CD4-positive, alpha-beta T cell treated with Interleukin-4 for 1 hour (primary cell): ENCODE results near the gene CCNG2.
A peak's percentile ranks its signal among the peaks of the same experiment; 100 is the strongest.
"Not testable (repeated sequence)": the region's sequence is repeated elsewhere in the genome, so short reads cannot be mapped to it uniquely, and the experiment has no call there.

Experiments
- DNase-seq, 2 donors: peaks; one replicate each; pipeline ENCODE4 v3.0.0-alpha.2; 2020 to 2022

Gene CCNG2

GRCh38 chr4:77156912-77157858 is at the start of gene CCNG2:
TSS of gene CCNG2 (plus strand) at chr4:77157207. CDS start at chr4:77158533, 1,326 bp downstream.
- DNase-seq, result peak; percentile 49 to 86

- DNase-seq, result no peak
These were observed 46.3 kb upstream of the CCNG2 start for GRCh38 chr4:77110730-77111129.

- no peak for DNase-seq
These were observed 43.9 kb upstream of the CCNG2 start for GRCh38 chr4:77113069-77113468.

DNA sequence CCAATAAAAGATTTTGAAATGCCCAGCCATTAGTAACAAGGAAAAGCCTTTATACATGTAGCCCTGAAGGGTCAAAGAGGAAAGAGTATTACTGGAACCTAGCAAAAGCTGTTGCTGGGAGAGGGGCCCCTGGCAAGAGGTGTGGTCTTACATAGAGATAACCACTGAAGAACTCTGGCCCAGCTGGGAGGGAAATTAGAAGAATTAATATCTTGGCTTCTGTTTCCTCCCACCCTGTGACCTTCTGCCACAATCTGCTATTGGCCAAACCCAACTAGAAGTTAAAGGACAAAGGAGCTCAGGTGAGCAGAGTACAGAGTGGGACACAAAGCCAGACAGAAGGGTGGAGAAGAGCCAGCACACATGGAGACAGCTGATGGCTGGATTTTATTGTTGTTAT is 39.3 kb upstream of the CCNG2 start:
- no peak for DNase-seq

GRCh38 chr4:77120886-77121508 is 36.0 kb upstream of the CCNG2 start:
- no peak for DNase-seq

- no peak for DNase-seq
These were observed 35.2 kb upstream of the CCNG2 start for GRCh38 chr4:77121736-77122240.

GRCh38 chr4:77122656-77123055 is 34.4 kb upstream of the CCNG2 start:
- no peak for DNase-seq

- DNase-seq, result no peak
These were observed 33.6 kb upstream of the CCNG2 start for GRCh38 chr4:77123411-77123810.

DNA sequence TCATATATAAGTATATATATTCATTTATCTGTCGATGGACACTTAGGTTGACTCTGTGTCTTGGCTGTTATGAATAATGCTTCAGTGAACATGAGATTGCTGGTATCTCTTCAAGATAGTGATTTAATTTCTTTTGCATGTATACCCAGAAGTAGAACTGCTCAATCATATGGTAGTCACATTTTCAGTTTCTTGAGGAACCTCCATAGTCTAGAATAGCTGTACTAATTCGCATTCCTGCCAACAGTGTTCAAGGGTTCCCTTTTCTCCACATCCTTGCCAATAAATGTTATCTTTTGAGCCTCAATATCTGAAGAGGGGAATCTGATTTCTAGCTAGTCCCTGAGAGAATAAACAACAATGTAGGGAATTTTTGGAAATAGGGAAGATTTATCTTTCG is 32.4 kb upstream of the CCNG2 start:
- DNase-seq, result no peak

GRCh38 chr4:77125961-77126360 is 31.0 kb upstream of the CCNG2 start:
- DNase-seq, result no peak

GRCh38 chr4:77126809-77127208 is 30.2 kb upstream of the CCNG2 start:
- DNase-seq, result no peak

DNA sequence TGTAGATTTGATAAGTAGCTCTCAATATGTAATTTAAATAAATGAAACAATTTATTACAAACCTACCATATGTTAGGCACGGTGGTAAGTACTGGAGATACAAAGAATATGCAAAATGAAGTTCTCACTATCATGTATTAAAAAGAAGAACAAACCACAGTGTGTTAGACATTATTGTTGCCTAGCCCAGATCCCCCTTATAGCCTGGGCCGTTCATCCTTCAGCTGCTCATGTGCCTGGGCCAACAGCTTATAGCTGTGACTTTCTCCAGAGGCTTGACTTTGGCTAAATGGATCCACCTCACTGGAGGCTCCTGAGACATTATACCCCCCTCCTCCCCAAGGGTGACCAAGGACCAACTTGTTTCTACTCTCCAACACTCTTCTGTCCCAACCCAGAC is 29.8 kb upstream of the CCNG2 start:
- no peak for DNase-seq

DNA sequence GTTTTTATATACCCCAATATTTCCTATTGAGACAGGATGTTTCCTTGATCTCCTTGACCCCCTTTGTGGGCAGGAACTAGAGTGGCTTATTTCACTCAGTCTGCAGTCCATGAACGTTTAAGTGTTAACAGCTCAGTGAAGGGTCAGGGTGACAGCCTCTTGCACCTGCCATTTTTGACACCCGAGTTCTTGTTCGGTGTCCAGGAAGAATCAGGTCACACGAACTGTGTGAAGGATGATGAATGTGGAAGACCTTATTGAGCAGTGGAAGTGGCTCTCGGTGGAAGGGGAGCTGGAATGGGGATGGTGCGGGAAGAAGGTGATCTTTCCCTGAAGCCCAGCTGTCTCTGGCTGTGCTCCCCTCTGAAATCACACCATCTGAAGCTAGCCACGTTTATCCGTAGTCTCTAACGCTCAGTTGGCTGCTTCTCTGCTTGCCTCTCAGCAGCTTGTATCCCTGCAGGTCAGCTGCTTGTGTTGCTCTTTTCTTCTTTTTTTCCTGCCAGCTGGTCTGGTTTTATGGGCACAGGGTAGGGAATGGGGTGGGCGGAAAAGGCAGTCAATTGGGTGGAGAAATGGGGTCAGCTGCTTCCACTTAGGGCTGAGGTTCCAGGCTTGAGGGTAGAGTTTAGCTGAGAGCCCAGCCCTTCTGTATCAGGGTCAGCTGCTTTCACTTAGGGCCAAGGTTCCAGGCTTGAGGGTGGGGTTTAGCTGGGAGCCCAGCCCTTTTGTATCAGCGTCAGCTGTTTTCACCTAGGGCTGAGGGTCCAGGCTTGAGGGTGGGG is 29.0 kb upstream of the CCNG2 start:
- DNase-seq, result no peak

GRCh38 chr4:77132652-77133312 is 24.2 kb upstream of the CCNG2 start:
- no peak for DNase-seq

GRCh38 chr4:77137448-77137847 is 19.6 kb upstream of the CCNG2 start:
- DNase-seq, result not testable (repeated sequence)

DNA sequence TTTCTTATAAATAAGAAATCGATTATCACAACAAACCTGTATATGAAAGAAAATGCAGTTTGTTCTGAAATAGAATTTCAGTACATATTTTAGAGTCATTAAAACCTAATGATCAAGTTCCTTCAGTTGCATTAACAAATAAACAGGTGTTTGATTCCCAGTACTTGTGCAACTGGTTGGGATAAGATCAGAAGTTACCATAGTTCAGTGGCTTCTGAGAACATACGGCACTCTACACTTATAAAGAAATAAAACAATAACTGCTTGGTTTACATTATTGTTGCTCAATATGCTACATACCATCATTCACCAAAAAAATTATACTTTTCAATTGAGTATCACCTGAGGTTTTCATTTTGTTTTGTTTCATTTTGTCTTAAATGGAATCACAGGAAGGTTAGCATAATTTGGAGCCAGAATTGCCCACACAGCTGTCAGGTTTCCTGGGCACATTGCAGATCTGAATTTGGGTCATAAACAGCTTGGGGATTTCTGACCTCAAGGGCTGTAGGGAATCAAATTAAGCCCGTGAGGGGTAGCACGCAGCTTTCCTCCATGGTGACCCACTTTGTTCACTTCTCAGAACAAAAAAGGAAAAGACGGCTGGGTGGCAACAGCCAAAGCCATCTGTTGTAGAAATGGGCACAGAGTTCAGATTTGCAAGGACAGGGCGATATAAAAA is 14.9 kb upstream of the CCNG2 start:
- peak in 1 of 2 donors; percentile 40 for DNase-seq

DNA sequence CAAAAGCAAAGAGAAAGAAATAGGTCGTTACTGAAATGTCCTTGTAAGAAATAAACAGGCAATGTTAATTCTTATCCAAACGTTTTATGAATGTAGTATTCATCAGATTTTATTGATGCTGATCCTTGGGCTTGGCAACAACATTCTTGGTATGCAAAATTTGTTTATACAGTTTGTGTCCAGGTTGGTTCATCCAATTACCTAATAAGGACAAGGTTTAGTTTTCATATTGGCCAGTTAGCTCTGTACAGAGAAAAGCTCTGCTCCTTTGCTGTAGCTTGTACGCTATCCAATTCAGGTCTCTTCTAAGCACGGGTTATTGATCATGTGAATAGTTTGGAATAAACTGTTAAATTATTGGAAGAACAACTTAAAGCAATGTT is 14.4 kb upstream of the CCNG2 start:
- DNase-seq, result no peak

- no peak for DNase-seq
These were observed 13.9 kb upstream of the CCNG2 start for GRCh38 chr4:77143091-77143490.

GRCh38 chr4:77145842-77146185 is 11.2 kb upstream of the CCNG2 start:
- DNase-seq, result no peak

- no peak for DNase-seq
These were observed 10.6 kb upstream of the CCNG2 start for GRCh38 chr4:77146186-77147078.
